Measurements from ENCODE around the gene IPO7. TPM values are rescaled to one million over a fixed set of nuclear protein-coding genes. Genes with fewer than 3 reads are reported as not detected.
"Not testable (repeated sequence)": the region's sequence is repeated elsewhere in the genome, so short reads cannot be mapped to it uniquely, and the experiment has no call there.

IPO7 gene
- total RNA-seq, 2 experiments from 2014 or later, result 95.9 to 107 TPM

GRCh38 chr11:9377036-9377435 is 7.4 kb upstream of the IPO7 start:
- Mint-ChIP-seq H3K27me3 (peaks cover 5% of the 10 kb centered on the region), H3K9me3 (no peaks in the 10 kb centered on the region), H3K27ac (no peak overlapping the region), H3K4me3 (no peak overlapping the region), H3K4me1 (no peaks in the 10 kb centered on the region), H3K36me3 (ENCODE audit: low read depth) (no peaks in the 10 kb centered on the region)
- DNase-seq, result no peak
- ChIA-PET CTCF (interaction anchor here (0.7 kb wide), 1 partner anchor 11 kb away, joined by 3 read pairs; no protein-coding TSS in a partner anchor), POLR2A (no interaction called here)

GRCh38 chr11:9379041-9379440 is 5.4 kb upstream of the IPO7 start:
- ChIA-PET CTCF (no interaction called here), POLR2A (no interaction called here)
- Mint-ChIP-seq H3K4me3 (no peak overlapping the region), H3K9me3 (no peaks in the 10 kb centered on the region), H3K27ac (no peak overlapping the region), H3K36me3 (ENCODE audit: low read depth) (no peaks in the 10 kb centered on the region), H3K4me1 (peaks cover 5% of the 10 kb centered on the region), H3K27me3 (peaks cover 3% of the 10 kb centered on the region)
- no peak for DNase-seq

GRCh38 chr11:9380773-9381172 is 3.7 kb upstream of the IPO7 start:
- DNase-seq, result no peak
- CTCF ChIA-PET, result interaction anchor here (0.6 to 1.3 kb wide), 3 partner anchors 13 to 208 kb away, joined by 3 to 4 read pairs (median 3); no protein-coding TSS in a partner anchor
- peaks cover 14% of the 10 kb centered on the region for H3K4me1 Mint-ChIP-seq

GRCh38 chr11:9385327-9385899 is 961 bp downstream of the IPO7 start:
- ChIA-PET POLR2A (interaction anchor here (0.7 kb wide), 1 partner anchor 23 kb away, joined by 4 read pairs; no protein-coding TSS in a partner anchor), CTCF (interaction anchor here (0.8 to 2.7 kb wide), 8 partner anchors 9 to 370 kb away, joined by 3 to 13 read pairs (median 4); no protein-coding TSS in a partner anchor)
- Mint-ChIP-seq H3K4me1 (peaks cover 34% of the 10 kb centered on the region), H3K27me3 (no peaks in the 10 kb centered on the region), H3K36me3 (ENCODE audit: low read depth) (peaks cover 20% of the 10 kb centered on the region), H3K27ac (peak overlapping the region; percentile 95), H3K4me3 (peak overlapping the region; percentile 92), H3K9me3 (no peaks in the 10 kb centered on the region)
- no peak for DNase-seq

More at GRCh38 chr11:9380773-9381172, 3.7 kb upstream of the IPO7 start:
- H3K9me3 Mint-ChIP-seq, result no peaks in the 10 kb centered on the region
- peaks cover 4% of the 10 kb centered on the region for H3K36me3 Mint-ChIP-seq (ENCODE audit: low read depth)
- POLR2A ChIA-PET, result no interaction called here
- H3K27ac Mint-ChIP-seq, result no peak overlapping the region
- H3K4me3 Mint-ChIP-seq, result no peak overlapping the region
- peaks cover 3% of the 10 kb centered on the region for H3K27me3 Mint-ChIP-seq

GRCh38 chr11:9386086-9386485 is 1.6 kb downstream of the IPO7 start:
- H3K27me3 Mint-ChIP-seq, result no peaks in the 10 kb centered on the region
- DNase-seq, result no peak
- ChIA-PET POLR2A (no interaction called here), CTCF (interaction anchor here (1.3 to 2.7 kb wide), 5 partner anchors 8 to 73 kb away, joined by 3 to 13 read pairs (median 4); no protein-coding TSS in a partner anchor)
- peaks cover 36% of the 10 kb centered on the region for H3K4me1 Mint-ChIP-seq
- H3K4me3 Mint-ChIP-seq, result peak overlapping the region; percentile 92
- H3K27ac Mint-ChIP-seq, result no peak overlapping the region
- peaks cover 20% of the 10 kb centered on the region for H3K36me3 Mint-ChIP-seq (ENCODE audit: low read depth)
- no peaks in the 10 kb centered on the region for H3K9me3 Mint-ChIP-seq

GRCh38 chr11:9386901-9387300 is 2.4 kb downstream of the IPO7 start:
- Mint-ChIP-seq H3K36me3 (ENCODE audit: low read depth) (peaks cover 22% of the 10 kb centered on the region), H3K9me3 (no peaks in the 10 kb centered on the region), H3K27ac (no peak overlapping the region), H3K4me3 (peak overlapping the region; percentile 52), H3K4me1 (peaks cover 39% of the 10 kb centered on the region), H3K27me3 (no peaks in the 10 kb centered on the region)
- no peak for DNase-seq
- CTCF ChIA-PET, result no interaction called here
- POLR2A ChIA-PET, result no interaction called here

- Mint-ChIP-seq H3K4me3 (no peak overlapping the region), H3K27ac (no peak overlapping the region), H3K27me3 (no peaks in the 10 kb centered on the region), H3K9me3 (no peaks in the 10 kb centered on the region), H3K4me1 (peaks cover 56% of the 10 kb centered on the region), H3K36me3 (ENCODE audit: low read depth) (peaks cover 30% of the 10 kb centered on the region)
- DNase-seq, result no peak
- CTCF ChIA-PET, result no interaction called here
- POLR2A ChIA-PET, result no interaction called here
These were observed 11.9 kb downstream of the IPO7 start for GRCh38 chr11:9396310-9396709.

- ChIA-PET CTCF (no interaction called here), POLR2A (no interaction called here)
- H3K4me1 Mint-ChIP-seq, result peaks cover 55% of the 10 kb centered on the region
- H3K4me3 Mint-ChIP-seq, result no peak overlapping the region
- DNase-seq, result no peak
- no peak overlapping the region for H3K27ac Mint-ChIP-seq
- no peaks in the 10 kb centered on the region for H3K9me3 Mint-ChIP-seq
- no peaks in the 10 kb centered on the region for H3K27me3 Mint-ChIP-seq
- H3K36me3 Mint-ChIP-seq (ENCODE audit: low read depth), result peaks cover 30% of the 10 kb centered on the region
These were observed 12.3 kb downstream of the IPO7 start for GRCh38 chr11:9396752-9397151.

- H3K27ac Mint-ChIP-seq, result no peak overlapping the region
- peaks cover 31% of the 10 kb centered on the region for H3K36me3 Mint-ChIP-seq (ENCODE audit: low read depth)
- ChIA-PET CTCF (interaction anchor here (0.6 to 1.7 kb wide), 3 partner anchors 10 to 23 kb away, joined by 3 to 4 read pairs (median 3); no protein-coding TSS in a partner anchor), POLR2A (no interaction called here)
- no peak overlapping the region for H3K4me3 Mint-ChIP-seq
- peaks cover 48% of the 10 kb centered on the region for H3K4me1 Mint-ChIP-seq
- no peaks in the 10 kb centered on the region for H3K27me3 Mint-ChIP-seq
- no peaks in the 10 kb centered on the region for H3K9me3 Mint-ChIP-seq
- no peak for DNase-seq
These were observed 13.6 kb downstream of the IPO7 start for GRCh38 chr11:9397746-9398680.

- no peaks in the 10 kb centered on the region for H3K9me3 Mint-ChIP-seq
- H3K27me3 Mint-ChIP-seq, result no peaks in the 10 kb centered on the region
- ChIA-PET CTCF (interaction anchor here (1.7 kb wide), 1 partner anchor 11 kb away, joined by 4 read pairs; no protein-coding TSS in a partner anchor), POLR2A (no interaction called here)
- H3K27ac Mint-ChIP-seq, result no peak overlapping the region
- peaks cover 39% of the 10 kb centered on the region for H3K4me1 Mint-ChIP-seq
- no peak for DNase-seq
- no peak overlapping the region for H3K4me3 Mint-ChIP-seq
- peaks cover 29% of the 10 kb centered on the region for H3K36me3 Mint-ChIP-seq (ENCODE audit: low read depth)
These were observed 15.0 kb downstream of the IPO7 start for GRCh38 chr11:9399466-9399865.

GRCh38 chr11:9401884-9402283 is 17.4 kb downstream of the IPO7 start:
- H3K27ac Mint-ChIP-seq, DNase-seq, H3K27me3 Mint-ChIP-seq, POLR2A ChIA-PET, H3K4me3 Mint-ChIP-seq, H3K9me3 Mint-ChIP-seq: not testable (repeated sequence)
- CTCF ChIA-PET, result interaction anchor here (0.6 to 2.2 kb wide), 3 partner anchors 17 to 89 kb away, joined by 4 to 5 read pairs (median 4); partner anchors contain the start of gene IPO7
- Mint-ChIP-seq H3K36me3 (ENCODE audit: low read depth) (peaks cover 26% of the 10 kb centered on the region), H3K4me1 (peaks cover 28% of the 10 kb centered on the region)

- DNase-seq, result no peak
- ChIA-PET POLR2A (no interaction called here), CTCF (no interaction called here)
- Mint-ChIP-seq H3K4me1 (no peaks in the 10 kb centered on the region), H3K27ac (peak overlapping the region; percentile 33), H3K27me3 (no peaks in the 10 kb centered on the region), H3K9me3 (no peaks in the 10 kb centered on the region), H3K4me3 (no peak overlapping the region), H3K36me3 (ENCODE audit: low read depth) (peaks cover 48% of the 10 kb centered on the region)
These were observed 44.3 kb downstream of the IPO7 start for GRCh38 chr11:9428706-9429105.

- ChIA-PET CTCF (interaction anchor here (1.6 kb wide), 1 partner anchor 11 kb away, joined by 6 read pairs; no protein-coding TSS in a partner anchor), POLR2A (no interaction called here)
- Mint-ChIP-seq H3K4me1 (no peaks in the 10 kb centered on the region), H3K4me3 (no peak overlapping the region), H3K27ac (no peak overlapping the region), H3K27me3 (no peaks in the 10 kb centered on the region), H3K36me3 (ENCODE audit: low read depth) (peaks cover 63% of the 10 kb centered on the region), H3K9me3 (no peaks in the 10 kb centered on the region)
- no peak for DNase-seq
These were observed 54.2 kb downstream of the IPO7 start for GRCh38 chr11:9438611-9439010.

All from activated CD4-positive, alpha-beta T cell treated with anti-CD3 and anti-CD28 coated beads, Interleukin-2, amount 10 ng/mL, durations not matched to agents 7 days and 5 days (primary cell).